HG03066 (cell line): ENCODE data around the gene ZPR1.
"Not testable (repeated sequence)": the region's sequence is repeated elsewhere in the genome, so short reads cannot be mapped to it uniquely, and the experiment has no call there.

Experiments
- ATAC-seq: cut with Tn5 transposase; IDR thresholded peaks from one replicate; pipeline ENCODE4 v1.9.1; 2021; ENCODE audit warnings: low read depth; ENCODE audit not compliant: unreplicated experiment

The ZPR1 gene

GRCh38 chr11:116787786-116788486 lies at the start of gene ZPR1:
ZPR1 (minus strand) TSS chr11:116788023; CDS start chr11:116787990, 33 bp downstream.
- ATAC-seq = peak; percentile 76

DNA sequence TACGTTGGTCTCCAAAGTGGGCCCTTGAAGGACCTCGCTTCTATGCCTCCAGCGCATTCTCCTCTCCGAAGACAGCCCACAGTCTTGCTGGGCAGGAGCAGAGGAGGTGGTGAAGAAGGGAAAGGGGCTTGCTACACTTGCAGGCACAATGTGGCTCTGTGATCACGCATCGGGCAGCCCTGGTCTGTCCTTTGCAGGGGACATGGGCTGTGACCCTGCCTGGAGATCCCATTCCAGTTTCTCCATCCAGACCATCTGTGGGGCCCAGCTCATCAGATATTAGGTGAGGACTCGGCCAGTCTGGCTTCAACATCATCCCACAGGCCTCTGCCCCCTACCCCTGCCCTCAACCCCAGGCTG lies 48.8 kb upstream of the ZPR1 start:
- no peak for ATAC-seq

DNA sequence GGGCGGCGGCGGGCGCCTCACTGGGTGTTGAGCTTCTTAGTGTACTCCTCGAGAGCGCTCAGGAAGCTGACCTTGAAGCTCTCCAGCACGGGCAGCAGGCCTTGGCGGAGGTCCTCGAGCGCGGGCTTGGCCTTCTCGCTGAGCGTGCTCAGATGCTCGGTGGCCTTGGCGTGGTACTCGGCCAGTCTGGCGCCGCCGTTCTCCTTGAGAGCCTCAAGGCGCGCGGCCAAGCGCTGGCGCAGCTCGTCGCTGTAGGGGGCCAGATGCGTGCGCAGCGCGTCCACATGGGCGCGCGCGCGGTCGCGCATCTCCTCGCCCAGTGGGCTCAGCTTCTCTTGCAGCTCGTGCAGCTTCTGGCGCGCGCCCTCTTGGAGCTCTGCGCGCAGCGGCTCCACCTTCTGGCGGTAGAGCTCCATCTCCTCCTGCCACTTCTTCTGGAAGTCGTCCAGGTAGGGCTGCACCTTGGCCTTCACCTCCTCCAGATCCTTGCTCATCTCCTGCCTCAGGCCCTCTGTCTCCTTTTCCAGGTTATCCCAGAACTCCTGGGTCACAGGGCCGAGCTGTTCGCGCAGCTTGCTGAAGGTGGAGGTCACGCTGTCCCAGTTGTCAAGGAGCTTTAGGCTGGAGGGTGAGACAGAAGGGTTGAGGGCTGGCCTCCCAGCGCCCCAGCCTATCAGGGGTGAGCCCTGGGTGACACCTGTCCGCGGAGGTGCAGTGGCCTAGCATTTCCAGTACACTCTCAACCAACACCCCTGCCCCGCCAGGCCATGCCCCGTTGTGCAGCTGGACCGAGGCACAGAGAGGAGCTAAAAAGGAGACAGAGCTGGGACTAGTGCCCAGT lies 48.2 kb upstream of the ZPR1 start:
- ATAC-seq = peak; percentile 84

DNA sequence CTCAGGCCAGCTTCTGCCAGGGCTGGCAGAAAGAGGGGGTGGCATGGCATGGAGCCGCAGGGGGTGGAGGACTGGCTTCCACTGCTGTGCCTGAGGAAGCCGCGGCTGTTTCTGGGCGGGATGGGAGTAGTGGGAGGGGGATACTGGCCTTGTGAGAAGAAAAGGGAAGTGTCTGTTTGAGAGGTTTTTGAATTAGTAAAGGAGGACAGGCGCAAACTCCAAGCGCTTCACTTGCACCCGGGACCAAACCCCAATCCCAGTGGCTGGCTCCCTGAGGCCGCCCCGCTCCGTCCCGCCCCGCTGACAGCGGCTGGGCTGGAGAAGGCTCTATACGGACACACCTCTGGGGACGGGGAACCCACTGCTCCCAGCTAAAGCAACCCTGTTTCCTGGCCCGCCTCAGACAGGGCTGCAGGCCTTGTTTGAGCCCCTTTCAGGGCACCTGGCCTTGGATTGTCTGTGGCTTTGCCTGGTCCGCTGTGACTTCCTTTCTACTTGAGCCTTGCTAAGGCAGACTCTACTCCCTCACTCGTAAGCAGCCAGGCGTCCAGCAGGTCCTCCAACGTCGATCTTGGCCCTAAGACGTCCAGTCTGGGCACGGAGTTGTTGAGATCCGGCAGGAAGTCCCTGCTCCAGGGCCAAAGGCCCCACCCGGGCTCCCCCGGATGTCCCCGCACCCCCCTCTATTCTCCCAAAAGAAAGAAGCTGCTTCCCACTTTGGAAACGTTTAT lies 47.4 kb upstream of the ZPR1 start:
- peak; percentile 34 for ATAC-seq

- not testable (repeated sequence) for ATAC-seq
Measured at GRCh38 chr11:116834535-116835041, 46.8 kb upstream of the ZPR1 start.

- no peak for ATAC-seq
Measured at GRCh38 chr11:116833816-116834534, 46.2 kb upstream of the ZPR1 start.

DNA sequence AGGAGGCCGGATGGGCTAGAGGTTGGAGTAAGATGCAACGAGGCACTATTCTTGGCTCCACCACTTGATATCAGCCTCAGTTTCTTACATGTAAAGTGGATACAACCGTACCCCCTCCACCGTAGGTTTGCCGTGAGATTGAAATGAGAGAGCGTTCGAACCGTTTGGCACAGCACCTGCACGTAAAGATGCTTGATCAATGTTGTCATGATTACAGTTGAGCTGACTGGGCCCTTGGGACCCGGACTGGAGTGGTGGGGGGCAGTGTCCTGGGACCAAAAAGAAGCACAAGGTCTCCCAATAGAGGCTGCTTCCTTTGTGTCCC lies 45.6 kb upstream of the ZPR1 start:
- no peak for ATAC-seq

GRCh38 chr11:116832350-116833290 lies 44.8 kb upstream of the ZPR1 start:
- ATAC-seq = no peak

- ATAC-seq = no peak
Measured at GRCh38 chr11:116831790-116832349, 44.0 kb upstream of the ZPR1 start.

DNA sequence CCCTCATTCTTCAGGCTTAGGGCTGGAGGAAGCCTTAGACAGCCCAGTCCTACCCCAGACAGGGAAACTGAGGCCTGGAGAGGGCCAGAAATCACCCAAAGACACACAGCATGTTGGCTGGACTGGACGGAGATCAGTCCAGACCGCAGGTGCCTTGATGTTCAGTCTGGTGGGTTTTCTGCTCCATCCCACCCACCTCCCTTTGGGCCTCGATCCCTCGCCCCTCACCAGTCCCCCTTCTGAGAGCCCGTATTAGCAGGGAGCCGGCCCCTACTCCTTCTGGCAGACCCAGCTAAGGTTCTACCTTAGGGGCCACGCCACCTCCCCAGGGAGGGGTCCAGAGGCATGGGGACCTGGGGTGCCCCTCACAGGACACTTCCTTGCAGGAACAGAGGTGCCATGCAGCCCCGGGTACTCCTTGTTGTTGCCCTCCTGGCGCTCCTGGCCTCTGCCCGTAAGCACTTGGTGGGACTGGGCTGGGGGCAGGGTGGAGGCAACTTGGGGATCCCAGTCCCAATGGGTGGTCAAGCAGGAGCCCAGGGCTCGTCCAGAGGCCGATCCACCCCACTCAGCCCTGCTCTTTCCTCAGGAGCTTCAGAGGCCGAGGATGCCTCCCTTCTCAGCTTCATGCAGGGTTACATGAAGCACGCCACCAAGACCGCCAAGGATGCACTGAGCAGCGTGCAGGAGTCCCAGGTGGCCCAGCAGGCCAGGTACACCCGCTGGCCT lies 42.5 kb upstream of the ZPR1 start:
- no peak for ATAC-seq

DNA sequence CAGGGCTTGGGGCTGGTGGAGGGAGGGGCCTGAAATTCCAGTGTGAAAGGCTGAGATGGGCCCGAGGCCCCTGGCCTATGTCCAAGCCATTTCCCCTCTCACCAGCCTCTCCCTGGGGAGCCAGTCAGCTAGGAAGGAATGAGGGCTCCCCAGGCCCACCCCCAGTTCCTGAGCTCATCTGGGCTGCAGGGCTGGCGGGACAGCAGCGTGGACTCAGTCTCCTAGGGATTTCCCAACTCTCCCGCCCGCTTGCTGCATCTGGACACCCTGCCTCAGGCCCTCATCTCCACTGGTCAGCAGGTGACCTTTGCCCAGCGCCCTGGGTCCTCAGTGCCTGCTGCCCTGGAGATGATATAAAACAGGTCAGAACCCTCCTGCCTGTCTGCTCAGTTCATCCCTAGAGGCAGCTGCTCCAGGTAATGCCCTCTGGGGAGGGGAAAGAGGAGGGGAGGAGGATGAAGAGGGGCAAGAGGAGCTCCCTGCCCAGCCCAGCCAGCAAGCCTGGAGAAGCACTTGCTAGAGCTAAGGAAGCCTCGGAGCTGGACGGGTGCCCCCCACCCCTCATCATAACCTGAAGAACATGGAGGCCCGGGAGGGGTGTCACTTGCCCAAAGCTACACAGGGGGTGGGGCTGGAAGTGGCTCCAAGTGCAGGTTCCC lies 41.8 kb upstream of the ZPR1 start, which contains the start of gene APOC3:
TSS of gene APOC3 (plus strand) at position 383 of the 659 bp plus-strand sequence. CDS start 676 bp downstream, outside the sequence.
- ATAC-seq = no peak

- no peak for ATAC-seq
Measured at GRCh38 chr11:116828632-116829524, 41.1 kb upstream of the ZPR1 start.

DNA sequence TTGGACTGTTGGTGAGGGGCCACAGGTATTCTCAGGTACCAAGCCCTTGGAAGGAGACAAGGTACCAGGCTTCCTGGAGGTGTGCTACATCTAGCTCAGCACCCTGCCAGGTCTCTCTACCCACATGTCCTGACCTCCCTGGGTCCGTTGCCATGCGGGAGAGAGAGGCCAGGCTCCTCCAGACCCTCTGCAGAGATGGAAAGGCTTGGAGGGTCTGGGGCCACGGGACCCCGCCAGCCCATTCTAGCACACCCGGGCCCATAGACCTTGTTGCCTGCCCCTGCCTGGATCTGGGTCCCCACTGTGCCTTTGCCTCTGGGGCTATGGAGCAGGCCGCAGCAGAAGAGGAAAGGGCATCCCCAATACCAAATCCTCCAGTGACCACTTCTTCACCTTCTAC lies 39.6 kb upstream of the ZPR1 start:
- ATAC-seq = no peak

- no peak for ATAC-seq
Measured at GRCh38 chr11:116826751-116827431, 39.1 kb upstream of the ZPR1 start.

- ATAC-seq = no peak
Measured at GRCh38 chr11:116825854-116826750, 38.3 kb upstream of the ZPR1 start.
